Stimulated activated CD8-positive, alpha-beta memory T cell treated with anti-CD3 and anti-CD28 coated beads, Interleukin-15, amount 100 ng/mL, for 1 hour (primary cell): ENCODE data around the gene SLC26A9.
"Not testable (repeated sequence)": the region's sequence is repeated elsewhere in the genome, so short reads cannot be mapped to it uniquely, and the experiment has no call there.

ENCODE experiments used
- DNase-seq: peaks from one replicate; pipeline ENCODE4 v3.0.0-alpha.2; 2020; ENCODE audit warnings: low read depth

The SLC26A9 gene

GRCh38 chr1:205926213-205926612, 17.0 kb downstream of the SLC26A9 start:
- DNase-seq: no peak

- DNase-seq: no peak
Observed at GRCh38 chr1:205925736-205926135, 17.5 kb downstream of the SLC26A9 start.

GRCh38 chr1:205924460-205924790, 18.8 kb downstream of the SLC26A9 start:
- no peak for DNase-seq

- no peak for DNase-seq
Observed at GRCh38 chr1:205923651-205924459, 19.4 kb downstream of the SLC26A9 start.

GRCh38 chr1:205922806-205923205, 20.4 kb downstream of the SLC26A9 start:
- DNase-seq: no peak

- DNase-seq: no peak
Observed at GRCh38 chr1:205922314-205922713, 20.9 kb downstream of the SLC26A9 start.

GRCh38 chr1:205921570-205921909, 21.7 kb downstream of the SLC26A9 start:
- DNase-seq: no peak

GRCh38 chr1:205920861-205921569, 22.2 kb downstream of the SLC26A9 start:
- DNase-seq: no peak

GRCh38 chr1:205920159-205920558, 23.1 kb downstream of the SLC26A9 start:
- no peak for DNase-seq

GRCh38 chr1:205918955-205919746, 24.1 kb downstream of the SLC26A9 start:
- peak; percentile 44 for DNase-seq

GRCh38 chr1:205917466-205918238, 25.6 kb downstream of the SLC26A9 start:
- no peak for DNase-seq

- no peak for DNase-seq
Observed at GRCh38 chr1:205916541-205916940, 26.7 kb downstream of the SLC26A9 start.

GRCh38 chr1:205915354-205915990, 27.8 kb downstream of the SLC26A9 start:
- DNase-seq: no peak

- DNase-seq: no peak
Observed at GRCh38 chr1:205914730-205915129, 28.5 kb downstream of the SLC26A9 start.

- DNase-seq: no peak
Observed at GRCh38 chr1:205914155-205914507, 29.1 kb downstream of the SLC26A9 start.

- DNase-seq: no peak
Observed at GRCh38 chr1:205913451-205914154, 29.7 kb downstream of the SLC26A9 start.

GRCh38 chr1:205907794-205908193, 35.5 kb downstream of the SLC26A9 start:
- no peak for DNase-seq

- not testable (repeated sequence) for DNase-seq
Observed at GRCh38 chr1:205905095-205905494, 38.2 kb downstream of the SLC26A9 start.

GRCh38 chr1:205896351-205896750, 46.9 kb downstream of the SLC26A9 start:
- DNase-seq: no peak

- not testable (repeated sequence) for DNase-seq
Observed at GRCh38 chr1:205894119-205894518, 49.1 kb downstream of the SLC26A9 start.

GRCh38 chr1:205892175-205892574, 51.1 kb downstream of the SLC26A9 start:
- DNase-seq: not testable (repeated sequence)
